GM13977 (cell line): ENCODE results near the gene KDM1B.

Source experiments
- DNase-seq: peaks from one replicate; pipeline ENCODE4 v3.0.0; 2012; ENCODE audit warnings: low spot score
- in situ Hi-C: fragments of 300-500 bp; cut with MboI; formaldehyde crosslinking; loops from one replicate; pipeline ENCODE4 v1.12.0; 2022; ENCODE audit warnings: low sequenced_read_pairs, low pct_unique_long_range_greater_than_20kb, mixed read lengths, inconsistent platforms; ENCODE audit not compliant: unreplicated experiment
- TF ChIP-seq, protein P1 (sequence below): IDR thresholded peaks from 2 replicates; pipeline ENCODE4 v1.5.1; 2012; ENCODE audit warnings: mild to moderate bottlenecking, control low read depth; ENCODE audit not compliant: insufficient read depth; ENCODE audit errors: extremely low read depth, missing control alignments

KDM1B gene

DNA sequence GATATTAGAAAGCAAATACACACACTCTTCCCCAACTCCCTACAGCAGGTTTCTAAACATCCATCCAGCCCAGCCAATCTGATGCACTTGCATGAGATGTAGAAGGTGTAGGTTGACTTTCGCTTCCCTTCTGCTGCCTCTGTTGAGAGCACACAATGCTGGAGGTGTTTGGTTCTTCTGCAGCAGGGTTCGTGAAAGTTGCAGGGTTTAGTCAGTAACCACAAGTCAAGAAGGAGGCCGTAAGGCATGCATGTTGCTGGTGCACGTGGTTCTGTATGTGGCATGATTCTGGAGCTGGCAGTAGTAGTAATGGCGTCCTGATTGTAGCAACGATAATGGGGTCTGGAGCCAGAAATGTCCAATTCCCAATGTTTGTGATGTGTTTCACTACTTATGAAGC lies 56.1 kb downstream of the KDM1B start:
- TF ChIP-seq, protein P1, sequence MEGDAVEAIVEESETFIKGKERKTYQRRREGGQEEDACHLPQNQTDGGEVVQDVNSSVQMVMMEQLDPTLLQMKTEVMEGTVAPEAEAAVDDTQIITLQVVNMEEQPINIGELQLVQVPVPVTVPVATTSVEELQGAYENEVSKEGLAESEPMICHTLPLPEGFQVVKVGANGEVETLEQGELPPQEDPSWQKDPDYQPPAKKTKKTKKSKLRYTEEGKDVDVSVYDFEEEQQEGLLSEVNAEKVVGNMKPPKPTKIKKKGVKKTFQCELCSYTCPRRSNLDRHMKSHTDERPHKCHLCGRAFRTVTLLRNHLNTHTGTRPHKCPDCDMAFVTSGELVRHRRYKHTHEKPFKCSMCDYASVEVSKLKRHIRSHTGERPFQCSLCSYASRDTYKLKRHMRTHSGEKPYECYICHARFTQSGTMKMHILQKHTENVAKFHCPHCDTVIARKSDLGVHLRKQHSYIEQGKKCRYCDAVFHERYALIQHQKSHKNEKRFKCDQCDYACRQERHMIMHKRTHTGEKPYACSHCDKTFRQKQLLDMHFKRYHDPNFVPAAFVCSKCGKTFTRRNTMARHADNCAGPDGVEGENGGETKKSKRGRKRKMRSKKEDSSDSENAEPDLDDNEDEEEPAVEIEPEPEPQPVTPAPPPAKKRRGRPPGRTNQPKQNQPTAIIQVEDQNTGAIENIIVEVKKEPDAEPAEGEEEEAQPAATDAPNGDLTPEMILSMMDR, result no peak
- in situ Hi-C loops, result no loop called here
- DNase-seq, result peak; percentile 71

DNA sequence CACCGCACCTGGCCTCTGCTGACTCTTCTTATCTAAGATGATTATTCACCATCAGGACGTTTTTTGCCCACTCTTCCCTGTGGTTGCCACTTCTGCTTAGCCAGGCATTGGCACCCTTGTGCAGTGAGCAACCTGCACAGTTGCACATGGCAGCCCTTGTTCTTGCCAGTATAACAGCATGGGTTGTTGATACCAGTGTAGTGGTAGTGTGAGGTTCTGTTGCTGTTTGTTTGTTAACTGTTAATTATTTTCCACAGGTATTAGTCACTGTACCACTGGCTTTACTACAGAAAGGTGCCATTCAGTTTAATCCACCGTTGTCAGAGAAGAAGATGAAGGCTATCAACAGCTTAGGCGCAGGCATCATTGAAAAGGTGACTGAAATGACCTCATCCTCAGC lies 57.0 kb downstream of the KDM1B start:
- in situ Hi-C loops, result no loop called here
- TF ChIP-seq, protein P1, result no peak
- DNase-seq, result no peak

DNA sequence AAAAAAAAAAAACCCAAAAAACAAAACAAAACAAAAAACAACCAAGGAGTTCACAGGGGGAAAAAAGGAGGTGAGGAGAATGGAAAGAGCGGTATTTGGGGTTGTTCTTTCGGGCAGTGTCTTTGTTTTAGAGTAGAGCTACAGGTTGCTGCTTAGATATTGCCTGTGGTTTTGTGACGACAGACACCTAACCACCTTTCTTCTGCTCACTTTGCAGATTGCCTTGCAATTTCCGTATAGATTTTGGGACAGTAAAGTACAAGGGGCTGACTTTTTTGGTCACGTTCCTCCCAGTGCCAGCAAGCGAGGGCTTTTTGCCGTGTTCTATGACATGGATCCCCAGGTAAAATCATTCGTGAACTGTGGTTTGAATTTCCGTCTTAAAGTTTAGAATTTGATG lies 58.2 kb downstream of the KDM1B start:
- in situ Hi-C loops, result no loop called here
- no peak for DNase-seq
- TF ChIP-seq, protein P1, result no peak

DNA sequence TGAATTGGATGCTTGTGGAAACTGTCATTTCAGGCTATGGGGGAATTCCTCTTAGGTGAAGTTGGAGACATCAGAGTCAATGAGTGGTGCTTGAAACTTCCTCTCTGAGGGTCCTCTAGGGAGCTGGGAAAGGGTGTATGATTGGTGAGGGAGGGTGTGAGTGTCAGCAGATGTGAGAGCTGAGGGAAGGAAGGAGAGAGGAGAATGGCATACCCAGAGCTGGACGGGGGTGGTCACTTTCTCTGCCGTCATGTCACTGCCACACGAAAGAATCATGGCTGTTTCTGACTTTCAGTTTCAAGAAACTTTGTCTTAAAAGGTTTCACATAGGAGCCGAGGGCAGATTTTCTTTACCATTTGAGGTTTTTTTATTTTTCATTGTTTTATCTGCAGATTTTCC lies 58.8 kb downstream of the KDM1B start:
- in situ Hi-C loops, result no loop called here
- peak; percentile 35 for DNase-seq
- TF ChIP-seq, protein P1, result no peak

DNA sequence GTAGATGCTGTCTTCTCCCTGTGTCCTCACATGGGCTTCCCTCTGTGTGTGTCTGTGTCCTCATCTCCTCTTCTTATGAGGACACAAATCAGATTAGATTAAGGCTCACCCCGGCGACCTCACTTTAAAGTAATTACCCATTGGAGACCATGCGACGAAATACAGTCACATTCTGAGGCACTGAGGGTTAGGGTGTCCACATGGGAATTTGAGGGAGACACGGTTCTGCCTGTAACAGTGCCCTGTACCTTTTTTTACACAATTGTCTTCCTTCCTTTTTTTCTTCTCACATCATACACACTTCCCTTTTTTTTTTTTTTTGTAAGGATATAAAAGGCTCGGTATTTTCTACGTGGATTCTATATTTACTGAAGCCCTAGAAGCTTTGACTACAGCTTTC lies 60.2 kb downstream of the KDM1B start:
- DNase-seq, result no peak
- in situ Hi-C loops, result no loop called here
- TF ChIP-seq, protein P1, result no peak

DNA sequence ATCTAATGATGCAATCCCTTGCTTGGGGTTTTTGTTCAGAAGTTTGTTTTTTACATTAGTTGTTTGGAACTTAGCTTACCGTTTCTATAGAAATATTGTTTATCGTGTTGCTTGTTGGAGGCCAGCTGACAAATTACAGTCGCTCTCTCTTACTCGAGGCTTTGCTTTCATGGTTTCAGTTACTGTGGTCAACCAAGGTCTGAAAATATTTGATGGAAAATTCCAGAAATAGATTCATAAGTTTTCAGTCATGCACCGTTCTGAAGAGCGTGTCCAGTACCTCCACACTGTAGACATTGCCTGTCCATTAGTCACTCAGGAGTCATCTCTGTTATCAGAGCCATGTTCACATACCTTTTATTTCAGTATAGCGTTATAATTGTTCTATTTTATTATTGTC lies 61.2 kb downstream of the KDM1B start:
- TF ChIP-seq, protein P1, result no peak
- in situ Hi-C loops, result no loop called here
- no peak for DNase-seq

DNA sequence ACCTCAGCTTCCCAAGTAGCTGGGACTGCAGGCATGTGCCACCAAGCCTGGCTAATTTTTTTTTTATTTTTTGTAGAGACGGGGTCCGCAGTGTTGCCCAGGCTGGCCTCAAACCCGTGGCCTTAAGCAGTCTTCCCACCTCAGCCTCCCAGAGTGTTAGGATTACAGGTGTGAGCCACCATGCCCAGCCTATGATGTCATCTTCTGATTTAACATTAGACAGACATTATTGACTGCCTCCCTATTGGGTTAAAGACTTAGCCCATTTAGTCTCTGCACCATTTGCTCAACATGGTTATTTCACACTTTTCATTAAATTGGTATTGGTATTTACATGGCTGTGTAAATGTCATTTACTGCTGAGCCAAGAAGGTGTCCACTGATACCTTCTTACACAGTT lies 63.0 kb downstream of the KDM1B start:
- in situ Hi-C loops, result no loop called here
- TF ChIP-seq, protein P1, result no peak
- no peak for DNase-seq
